Suppressor macrophage treated with lipopolysaccharide for 1 hour (primary cell): ENCODE results near the gene TRABD.
"Not testable (repeated sequence)": the region's sequence is repeated elsewhere in the genome, so short reads cannot be mapped to it uniquely, and the experiment has no call there.

Experiments used
- DNase-seq, 3 donors: peaks; one replicate each; pipeline ENCODE4 v3.0.0-alpha.2; 2020 to 2022

Gene TRABD

GRCh38 chr22:50185375-50186087 lies at the start of gene TRABD:
Gene TRABD (plus strand): TSS chr22:50185913. CDS start chr22:50193061, 7,148 bp downstream.
- DNase-seq = peak; percentile 92 to 98 (median 96)

GRCh38 chr22:50136581-50137015 lies 49.1 kb upstream of the TRABD start:
- DNase-seq = no peak

GRCh38 chr22:50137277-50137676 lies 48.4 kb upstream of the TRABD start:
- not testable (repeated sequence) for DNase-seq

- no peak for DNase-seq
Observed at GRCh38 chr22:50138041-50138440, 47.7 kb upstream of the TRABD start.

GRCh38 chr22:50138988-50139387 lies 46.7 kb upstream of the TRABD start:
- DNase-seq = no peak

GRCh38 chr22:50139843-50140415 lies 45.8 kb upstream of the TRABD start:
- no peak for DNase-seq

GRCh38 chr22:50140615-50141014 lies 45.1 kb upstream of the TRABD start:
- DNase-seq = no peak

GRCh38 chr22:50141462-50141861 lies 44.3 kb upstream of the TRABD start:
- DNase-seq = no peak

GRCh38 chr22:50141891-50142363 lies 43.8 kb upstream of the TRABD start:
- DNase-seq = no peak

- DNase-seq = no peak
Observed at GRCh38 chr22:50143096-50143495, 42.6 kb upstream of the TRABD start.

GRCh38 chr22:50144005-50144614 lies 41.6 kb upstream of the TRABD start:
- no peak for DNase-seq

GRCh38 chr22:50145721-50146438 lies 39.8 kb upstream of the TRABD start:
- no peak for DNase-seq

- DNase-seq = peak; percentile 45 to 62 (median 60)
Observed at GRCh38 chr22:50146439-50147238, 39.1 kb upstream of the TRABD start.

GRCh38 chr22:50147258-50148165 lies 38.2 kb upstream of the TRABD start:
- DNase-seq = not testable (repeated sequence)

GRCh38 chr22:50148166-50148500 lies 37.6 kb upstream of the TRABD start:
- DNase-seq = no peak

- DNase-seq = peak; percentile 78 to 84 (median 83)
Observed at GRCh38 chr22:50148991-50149721, 36.6 kb upstream of the TRABD start.

- no peak for DNase-seq
Observed at GRCh38 chr22:50150161-50151129, 35.3 kb upstream of the TRABD start.

- DNase-seq = no peak
Observed at GRCh38 chr22:50151571-50152537, 33.9 kb upstream of the TRABD start.
